Heart right ventricle (tissue), 16 donors: ENCODE results near the gene PPM1A. TPM values are rescaled to one million over a fixed set of nuclear protein-coding genes. Genes with fewer than 3 reads are reported as not detected.

ENCODE experiments used
- ATAC-seq, 8 donors: fragments of 200-7000 bp; cut with Tn5 transposase; one replicate each; pipeline ENCODE4 v1.9.1; 2020; ENCODE audit warnings: mild to moderate bottlenecking in 8 of 8, moderate library complexity in 8 of 8, moderate number of reproducible peaks in 1 of 8
- DNase-seq, 2 donors: peaks; one replicate each; pipeline ENCODE4 v3.0.0-alpha.2; 2020
- H3K27ac ChIP-seq, 10 donors: fragments of 200-600 bp; sonication (generic) in 2 of 10; one replicate each; pipeline versions ENCODE4 v1.5.0 to v1.8.0; 2020 to 2022; ENCODE audit warnings: mild to moderate bottlenecking in 3 of 10
- H3K27me3 ChIP-seq, 7 donors: fragments of 200-600 bp; one replicate each; pipeline ENCODE4 v1.8.0; 2021 to 2022; ENCODE audit warnings: mild to moderate bottlenecking in 2 of 7
- H3K36me3 ChIP-seq, 9 donors: fragments of 200-600 bp; sonication (generic) in 1 of 9; one replicate each; pipeline versions ENCODE4 v1.5.0 to v1.8.0; 2020 to 2022; ENCODE audit warnings: mild to moderate bottlenecking in 2 of 9
- H3K4me1 ChIP-seq, 9 donors: fragments of 200-600 bp; sonication (generic) in 1 of 9; one replicate each; pipeline versions ENCODE4 v1.5.0 to v1.8.0; 2020 to 2022; ENCODE audit warnings: mild to moderate bottlenecking in 4 of 9
- H3K4me3 ChIP-seq, 10 donors: fragments of 200-600 bp; sonication (generic) in 2 of 10; one replicate each; pipeline versions ENCODE4 v1.5.0 to v1.8.0; 2020 to 2022; ENCODE audit warnings: mild to moderate bottlenecking in 7 of 10, moderate library complexity in 2 of 10
- H3K9me3 ChIP-seq, 11 donors: fragments of 200-600 bp in 10 of 11; sonication (generic) in 2 of 11; one replicate each; pipeline versions ENCODE4 v1.5.0 to v1.8.0; 2013 to 2022; ENCODE audit warnings: mild to moderate bottlenecking in 2 of 11, control low read depth in 1 of 11, moderate library complexity in 1 of 11
- CTCF ChIP-seq, 9 donors: fragments of 200-600 bp; sonication (generic) in 2 of 9; IDR thresholded peaks; one replicate each; pipeline versions ENCODE4 v1.5.0 to v1.8.0; 2021 to 2022; ENCODE audit warnings: antibody characterized with exemption in 9 of 9, mild to moderate bottlenecking in 5 of 9, moderate library complexity in 1 of 9
- WGBS, 2 donors: extraction: QIAGEN DNeasy Blood & Tissue Kit; methylation state at CpG; one replicate each; pipeline ENCODE4 v1.1.7; 2013; ENCODE audit warnings: inconsistent platforms in 1 of 2; 5-methylcytosine and 5-hydroxymethylcytosine counted together
- intact Hi-C, 10 donors: fragments of 100-400 bp; cut with DNase I; formaldehyde crosslinking; loops; one replicate each; pipeline versions ENCODE4 v1.11.1 to v1.14.2; 2022
- polyA plus RNA-seq, 2 donors: library from polyadenylated mRNA; stranded (reverse); fragments of 200-250 nt; gene quantifications; one replicate each; pipeline ENCODE4 v1.2.3, GENCODE V29; 2013
- total RNA-seq, 10 donors: library from RNA; stranded (reverse); fragmentation: NEBNext Ultra II Directional in 3 of 10; extraction: Animal tissue kit (Norgen Biotek cat#: 25700) in 3 of 10; gene quantifications; one replicate each; pipeline versions ENCODE4 v1.2.1 to v1.2.4, GENCODE V29; 2021 to 2023
- donor health status: Arrhythmogenic right ventricular cardiomyopathy.
- donor health status: ischemic (EF 13 %, LVEDD 7.1; RV severe dilation, severe dysfunction).
- donor health status: healthy with polysubstance abuse.
- donor health status: DM: no; HTN: yes; CAD: no.
- donor health status: DM: no; HTN: no; CAD: no.
- donor health status: ischemic (EF 25% LVEDD 6.9; RV normal size, moderate dysfunction).
- donor health status: ischemic (EF 25% LVEDD 5.7; RV mildly dilated, moderate dysfunction).
- donor health status: healthy.
- donor health status: DM: yes; HTN: yes; CAD: no.
- donor health status: Ischemic cardiomyopathy.
- donor health status: ischemic (EF 35%, LVEDD 5.7; RV mildly dilated, moderate dysfunction).
- donor health status: nonischemic (EF 11% LVEDD 7.7; RV severe dilation, severe dysfunction).
- donor health status: DM: yes; HTN: yes; CAD: no.
- donor health status: PGD.
- donor health status: ischemic (EF 29% LVEDD 5.4; RV normal size, mild dysfunction).
- donor health status: nonischemic (EF 23%, LVEDD 6.1; RV moderate dilation, normal function).

Gene PPM1A
- total and polyA plus RNA-seq, 12 donors, result 27.0 to 122 (median 98.1) TPM

- H3K27ac ChIP-seq, result no peak overlapping the region
- DNase-seq (no peak), ATAC-seq (no peak)
- no peaks in the 10 kb centered on the region for H3K27me3 ChIP-seq
- intact Hi-C loops, result loop anchor here in 1 of 10 donors (10.0 kb wide), 1 partner anchor 114 kb away; no protein-coding TSS in a partner anchor
- no peak for TF ChIP-seq CTCF (IDR thresholded peaks at IDR 0.05)
- peaks cover 0 to 9% (median 0%) of the 10 kb centered on the region in 9 donors for H3K4me1 ChIP-seq
- H3K9me3 ChIP-seq, result no peaks in the 10 kb centered on the region
- H3K36me3 ChIP-seq, result no peaks in the 10 kb centered on the region
- no peak overlapping the region for H3K4me3 ChIP-seq
- WGBS, 2 donors, result 84 to 90% methylated on average over 3 of the region's 3 CpGs
Observed at GRCh38 chr14:60211153-60211552, 37.9 kb upstream of the PPM1A start.

DNA sequence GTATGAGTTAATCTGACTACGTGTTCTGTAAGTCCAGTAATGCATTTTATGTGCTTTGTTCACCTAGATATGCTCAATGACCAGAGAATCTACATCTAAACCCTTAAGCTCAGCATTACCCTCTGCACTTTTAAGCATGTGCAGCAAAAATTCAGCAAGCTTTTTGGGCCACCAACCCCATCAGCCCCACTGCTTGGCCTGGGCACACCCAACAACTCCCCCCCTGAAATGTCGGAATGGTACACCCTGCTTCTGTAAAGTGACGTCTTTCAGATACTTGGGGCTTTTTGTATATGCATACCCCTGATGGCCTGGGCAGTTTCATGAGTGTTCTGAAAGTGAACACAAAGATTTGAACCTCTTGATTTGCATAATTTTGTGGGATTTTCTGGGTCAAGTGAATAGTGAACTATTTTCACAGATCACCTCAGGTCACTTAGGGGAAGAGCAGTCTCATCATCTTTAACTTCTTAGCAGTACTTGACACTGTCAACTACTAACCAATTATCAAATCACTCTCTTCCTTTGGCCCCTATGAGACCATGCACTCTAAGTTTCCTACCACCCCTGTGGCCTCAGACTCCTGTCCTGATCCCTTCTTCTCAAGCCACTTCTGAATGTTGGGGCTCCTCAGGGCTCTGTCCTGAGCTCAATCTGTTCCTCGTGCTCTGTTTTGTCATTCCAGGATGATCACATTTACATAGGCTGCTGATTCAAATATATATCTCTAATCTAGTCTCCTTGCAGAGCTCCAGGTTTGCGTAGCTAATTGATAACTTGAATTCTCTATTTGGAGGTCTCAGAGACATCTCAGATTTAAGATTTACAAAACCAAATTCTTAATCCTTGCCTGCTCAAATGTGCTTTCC lies 36.3 kb upstream of the PPM1A start:
- 81 to 87% methylated on average over 5 of the region's 5 CpGs for WGBS, 2 donors
- H3K9me3 ChIP-seq, result no peaks in the 10 kb centered on the region
- H3K4me1 ChIP-seq, result peaks cover 0 to 16% (median 3%) of the 10 kb centered on the region in 9 donors

GRCh38 chr14:60214003-60214402 lies 35.0 kb upstream of the PPM1A start:
- no peak for ATAC-seq
- no peak overlapping the region for H3K4me3 ChIP-seq
- H3K4me1 ChIP-seq, result peaks cover 0 to 16% (median 3%) of the 10 kb centered on the region in 9 donors
- H3K9me3 ChIP-seq, result no peaks in the 10 kb centered on the region
- 82 to 90% methylated on average over 3 of the region's 3 CpGs for WGBS, 2 donors
- no peak for TF ChIP-seq CTCF (IDR thresholded peaks at IDR 0.05)
- no peak for DNase-seq
- intact Hi-C loops, result loop anchor here in 1 of 10 donors (10.0 kb wide), 1 partner anchor 111 kb away; no protein-coding TSS in a partner anchor
- no peaks in the 10 kb centered on the region for H3K36me3 ChIP-seq
- H3K27me3 ChIP-seq, result no peaks in the 10 kb centered on the region
- H3K27ac ChIP-seq, result no peak overlapping the region

More for the DNA sequence above, 36.3 kb upstream of the PPM1A start:
- ATAC-seq, result no peak
- Histone ChIP-seq H3K36me3 (no peaks in the 10 kb centered on the region), H3K4me3 (no peak overlapping the region), H3K27ac (no peak overlapping the region), H3K27me3 (no peaks in the 10 kb centered on the region)
- no peak for DNase-seq
- TF ChIP-seq CTCF (IDR thresholded peaks at IDR 0.05), result no peak
- intact Hi-C loops, result loop anchor here in 1 of 10 donors (10.0 kb wide), 1 partner anchor 112 kb away; no protein-coding TSS in a partner anchor

- ATAC-seq (no peak), DNase-seq (no peak)
- Histone ChIP-seq H3K36me3 (no peaks in the 10 kb centered on the region), H3K4me3 (no peak overlapping the region), H3K4me1 (peaks cover 0 to 16% (median 3%) of the 10 kb centered on the region in 9 donors), H3K9me3 (no peaks in the 10 kb centered on the region), H3K27me3 (no peaks in the 10 kb centered on the region), H3K27ac (peak overlapping the region in 2 of 10 donors; percentile 1 to 52)
- TF ChIP-seq CTCF (IDR thresholded peaks at IDR 0.05), result no peak
- intact Hi-C loops, result loop anchor here in 1 of 10 donors (10.0 kb wide), 1 partner anchor 110 kb away; no protein-coding TSS in a partner anchor
- WGBS, 2 donors, result 58 to 64% methylated on average over 1 of the region's 1 CpG
Observed at GRCh38 chr14:60214415-60215126, 34.5 kb upstream of the PPM1A start.
